PFSK-1 (cell line): ENCODE data around the gene SETD4.

ENCODE experiments used
- FOXP2 ChIP-seq: optimal IDR thresholded peaks from 2 replicates; pipeline ENCODE3; 2011; ENCODE audit warnings: borderline replicate concordance, control low read depth, inconsistent platforms; ENCODE audit not compliant: insufficient read depth; ENCODE audit errors: extremely low read length, extremely low read depth
- POLR2AphosphoS5 ChIP-seq: IDR thresholded peaks from 2 replicates; pipeline ENCODE4 v1.6.1; 2012; ENCODE audit warnings: low read depth, mild to moderate bottlenecking, control low read depth, low read length, moderate library complexity
- REST ChIP-seq, 2 experiments: IDR thresholded peaks; 2 replicates each; pipeline versions ENCODE4 v1.6.1 to v1.8.0; 2011 to 2012; ENCODE audit warnings: low read depth in 2 of 2, low read length in 2 of 2, control low read depth in 1 of 2, inconsistent platforms in 1 of 2, mild to moderate bottlenecking in 1 of 2, moderate library complexity in 1 of 2; ENCODE audit not compliant: insufficient read depth in 1 of 2
- SIN3A ChIP-seq: IDR thresholded peaks from 2 replicates; pipeline ENCODE4 v1.6.1; 2012; ENCODE audit warnings: mild to moderate bottlenecking, low read length, moderate library complexity, borderline replicate concordance; ENCODE audit not compliant: insufficient read depth
- TAF1 ChIP-seq: IDR thresholded peaks from 2 replicates; pipeline ENCODE4 v1.6.1; 2012; ENCODE audit warnings: low read length, control low read depth, borderline replicate concordance; ENCODE audit not compliant: insufficient read depth

The SETD4 gene

DNA sequence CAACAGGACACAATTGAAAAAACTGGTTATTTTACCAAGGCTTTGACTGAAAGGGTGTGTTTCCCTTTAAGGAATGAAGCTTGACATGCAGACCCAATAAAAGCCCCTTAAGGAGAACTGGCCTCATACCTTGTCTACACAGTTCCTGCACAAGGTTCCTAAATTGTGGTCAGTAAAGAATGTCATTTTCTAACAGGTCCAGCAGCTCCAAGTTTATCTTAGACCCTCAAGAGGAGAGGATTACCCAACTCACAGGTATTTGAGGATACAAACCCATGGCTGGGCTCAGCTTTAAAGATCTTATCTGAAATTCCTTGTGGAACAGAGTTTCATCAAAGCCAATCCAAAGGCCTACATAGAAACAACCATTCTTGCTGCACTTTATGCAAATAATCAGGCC, 43.1 kb upstream of the SETD4 start:
- TF ChIP-seq POLR2AphosphoS5 (no peak), REST (IDR thresholded peaks at IDR 0.05; ENCODE audit: insufficient read depth in 1 of 2, low read depth in 2 of 2, low read length in 2 of 2) (no peak), SIN3A (no peak), FOXP2 (no peak), TAF1 (no peak)

DNA sequence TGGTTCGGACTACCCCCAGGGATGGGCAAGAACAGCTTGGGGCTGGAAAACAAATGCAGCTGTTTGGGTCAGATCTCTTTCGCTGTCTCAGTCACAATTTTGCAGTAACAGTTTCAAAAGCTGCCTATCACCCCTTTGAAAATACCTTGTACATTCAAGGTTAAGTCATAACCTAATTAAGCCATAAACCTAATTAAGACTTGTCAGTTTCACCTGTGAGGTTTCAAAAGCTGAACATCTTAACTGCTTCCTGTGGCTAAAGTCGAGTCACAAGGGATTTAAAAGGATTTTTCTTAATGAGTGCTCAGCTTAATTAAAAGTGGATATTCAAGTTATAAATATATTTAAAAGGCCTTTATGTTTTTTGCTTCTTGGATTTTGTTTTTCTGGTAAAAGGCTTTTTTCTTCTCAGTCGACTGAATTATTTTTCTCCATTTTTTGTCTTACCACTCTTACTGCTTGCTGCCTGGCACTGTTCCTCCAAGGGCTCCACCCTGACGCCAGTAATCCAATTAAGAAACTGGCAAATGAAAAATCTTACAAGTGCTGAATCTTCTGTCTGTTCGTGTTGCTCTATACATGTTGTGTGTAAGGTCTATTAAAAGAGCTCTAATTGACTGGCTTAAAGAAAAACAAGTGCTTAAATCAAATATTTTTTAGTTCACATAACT, 40.8 kb upstream of the SETD4 start:
- TF ChIP-seq FOXP2, result no peak
- TF ChIP-seq SIN3A, result no peak
- no peak for TF ChIP-seq TAF1
- TF ChIP-seq POLR2AphosphoS5, result no peak

DNA sequence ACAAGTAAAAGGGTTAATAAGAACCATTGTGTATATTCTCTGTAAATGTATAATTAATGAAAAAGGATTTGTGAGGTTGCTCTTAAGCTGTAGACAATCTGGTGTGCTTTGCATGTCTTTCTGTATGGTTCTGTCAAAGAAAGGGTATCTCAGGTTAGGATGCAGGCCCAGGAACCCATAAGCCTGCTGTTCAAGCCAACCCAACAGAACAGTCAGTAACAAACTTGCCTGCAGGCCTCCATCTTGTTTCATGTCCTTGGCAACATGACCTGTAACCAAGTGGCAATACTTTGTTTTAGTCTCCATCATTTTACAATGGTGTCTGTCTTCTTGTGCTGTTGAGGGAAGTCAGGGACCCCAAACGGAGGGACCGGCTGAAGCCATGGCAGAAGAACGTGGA, 38.7 kb upstream of the SETD4 start:
- TF ChIP-seq POLR2AphosphoS5 (no peak), FOXP2 (no peak), SIN3A (no peak), REST (IDR thresholded peaks at IDR 0.05; ENCODE audit: insufficient read depth in 1 of 2, low read depth in 2 of 2, low read length in 2 of 2) (no peak), TAF1 (no peak)

DNA sequence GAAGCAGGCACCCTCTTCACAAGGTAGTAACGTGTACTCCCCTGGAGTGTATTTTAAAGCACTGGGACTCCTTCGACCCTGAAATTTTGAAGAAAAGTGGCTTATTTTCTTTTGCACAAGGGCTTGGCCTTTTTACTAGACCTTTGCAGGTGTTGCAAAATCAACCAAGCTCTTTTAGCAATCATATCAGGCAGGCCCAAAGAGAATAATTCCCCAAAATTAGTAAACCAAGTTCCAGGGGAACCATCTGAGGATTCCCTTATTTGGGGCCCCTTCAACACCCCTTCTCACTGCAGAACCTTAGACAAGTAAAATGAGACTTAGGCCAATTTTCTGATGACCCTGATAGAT, 37.8 kb upstream of the SETD4 start:
- TF ChIP-seq REST (IDR thresholded peaks at IDR 0.05; ENCODE audit: insufficient read depth in 1 of 2, low read depth in 2 of 2, low read length in 2 of 2) (no peak), TAF1 (no peak), FOXP2 (no peak), SIN3A (no peak), POLR2AphosphoS5 (no peak)

- TF ChIP-seq FOXP2 (no peak), SIN3A (no peak), POLR2AphosphoS5 (no peak), TAF1 (no peak), REST (IDR thresholded peaks at IDR 0.05; ENCODE audit: insufficient read depth in 1 of 2, low read depth in 2 of 2, low read length in 2 of 2) (no peak)
Measured at GRCh38 chr21:36097427-36098181, 37.3 kb upstream of the SETD4 start.
